ENCODE measurements around the gene APLF. TPM values are rescaled to one million over a fixed set of nuclear protein-coding genes. Genes with fewer than 3 reads are reported as not detected.
"Not testable (repeated sequence)": the region's sequence is repeated elsewhere in the genome, so short reads cannot be mapped to it uniquely, and the experiment has no call there.

APLF gene
- total and polyA plus RNA-seq, 4 donors, result 0.18 to 3.8 (median 1.0) TPM

DNA sequence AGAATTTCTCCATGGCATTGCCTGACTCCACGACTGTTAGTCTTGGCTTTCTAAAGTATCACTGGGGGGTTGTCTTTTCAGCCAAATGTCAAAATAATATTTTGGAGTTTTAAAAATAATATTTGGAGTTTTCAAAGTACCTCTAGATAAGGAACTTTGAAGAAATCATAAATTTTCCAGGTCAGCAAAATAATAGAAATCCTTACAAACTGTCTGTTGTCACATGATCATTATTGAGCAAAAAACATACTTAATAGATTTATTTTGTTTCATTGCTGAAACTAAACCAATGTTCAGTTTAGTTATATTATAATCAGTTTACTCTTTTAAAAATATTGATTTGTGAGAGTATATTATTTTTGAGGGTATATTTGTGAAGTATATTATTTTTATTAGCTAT lies 85.7 kb downstream of the APLF start:
- Histone ChIP-seq H3K4me1 (ENCODE audit: control insufficient read depth in 4 of 4, insufficient read depth in 4 of 4, low read length in 3 of 4) (no peaks in the 10 kb centered on the region), H3K36me3 (ENCODE audit: control insufficient read depth in 4 of 4, insufficient read depth in 3 of 4, low read depth in 1 of 4, low read length in 3 of 4) (no peaks in the 10 kb centered on the region), H3K4me3 (ENCODE audit: low read depth in 1 of 3, low read length in 3 of 3) (no peak overlapping the region), H3K9me3 (ENCODE audit: control insufficient read depth in 4 of 4, low read length in 3 of 4) (no peaks in the 10 kb centered on the region), H3K27ac (ENCODE audit: low read depth in 1 of 2, low read length in 2 of 2) (no peak overlapping the region), H3K9ac (ENCODE audit: low read depth in 1 of 2, low read length in 2 of 2) (no peak overlapping the region), H3K27me3 (ENCODE audit: control insufficient read depth in 4 of 4, insufficient read depth in 4 of 4, low read length in 3 of 4) (no peaks in the 10 kb centered on the region)
- DNase-seq (ENCODE audit: low spot score), result no peak
- TF ChIP-seq SP1 (IDR thresholded peaks at IDR 0.05) (no peak), RAD21 (IDR thresholded peaks at IDR 0.05) (no peak), RXRA (IDR thresholded peaks at IDR 0.05) (no peak), FOXA2 (IDR thresholded peaks at IDR 0.05) (no peak), JUND (IDR thresholded peaks at IDR 0.05) (no peak), NR2F2 (IDR thresholded peaks at IDR 0.05) (no peak), EGR1 (IDR thresholded peaks at IDR 0.05; ENCODE audit: low read depth in 2 of 2) (no peak)
- TF ChIP-seq, protein P1, sequence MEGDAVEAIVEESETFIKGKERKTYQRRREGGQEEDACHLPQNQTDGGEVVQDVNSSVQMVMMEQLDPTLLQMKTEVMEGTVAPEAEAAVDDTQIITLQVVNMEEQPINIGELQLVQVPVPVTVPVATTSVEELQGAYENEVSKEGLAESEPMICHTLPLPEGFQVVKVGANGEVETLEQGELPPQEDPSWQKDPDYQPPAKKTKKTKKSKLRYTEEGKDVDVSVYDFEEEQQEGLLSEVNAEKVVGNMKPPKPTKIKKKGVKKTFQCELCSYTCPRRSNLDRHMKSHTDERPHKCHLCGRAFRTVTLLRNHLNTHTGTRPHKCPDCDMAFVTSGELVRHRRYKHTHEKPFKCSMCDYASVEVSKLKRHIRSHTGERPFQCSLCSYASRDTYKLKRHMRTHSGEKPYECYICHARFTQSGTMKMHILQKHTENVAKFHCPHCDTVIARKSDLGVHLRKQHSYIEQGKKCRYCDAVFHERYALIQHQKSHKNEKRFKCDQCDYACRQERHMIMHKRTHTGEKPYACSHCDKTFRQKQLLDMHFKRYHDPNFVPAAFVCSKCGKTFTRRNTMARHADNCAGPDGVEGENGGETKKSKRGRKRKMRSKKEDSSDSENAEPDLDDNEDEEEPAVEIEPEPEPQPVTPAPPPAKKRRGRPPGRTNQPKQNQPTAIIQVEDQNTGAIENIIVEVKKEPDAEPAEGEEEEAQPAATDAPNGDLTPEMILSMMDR (IDR thresholded peaks at IDR 0.05; ENCODE audit: low read depth, low read length, missing input control), result no peak
- TF ChIP-seq, protein P2, sequence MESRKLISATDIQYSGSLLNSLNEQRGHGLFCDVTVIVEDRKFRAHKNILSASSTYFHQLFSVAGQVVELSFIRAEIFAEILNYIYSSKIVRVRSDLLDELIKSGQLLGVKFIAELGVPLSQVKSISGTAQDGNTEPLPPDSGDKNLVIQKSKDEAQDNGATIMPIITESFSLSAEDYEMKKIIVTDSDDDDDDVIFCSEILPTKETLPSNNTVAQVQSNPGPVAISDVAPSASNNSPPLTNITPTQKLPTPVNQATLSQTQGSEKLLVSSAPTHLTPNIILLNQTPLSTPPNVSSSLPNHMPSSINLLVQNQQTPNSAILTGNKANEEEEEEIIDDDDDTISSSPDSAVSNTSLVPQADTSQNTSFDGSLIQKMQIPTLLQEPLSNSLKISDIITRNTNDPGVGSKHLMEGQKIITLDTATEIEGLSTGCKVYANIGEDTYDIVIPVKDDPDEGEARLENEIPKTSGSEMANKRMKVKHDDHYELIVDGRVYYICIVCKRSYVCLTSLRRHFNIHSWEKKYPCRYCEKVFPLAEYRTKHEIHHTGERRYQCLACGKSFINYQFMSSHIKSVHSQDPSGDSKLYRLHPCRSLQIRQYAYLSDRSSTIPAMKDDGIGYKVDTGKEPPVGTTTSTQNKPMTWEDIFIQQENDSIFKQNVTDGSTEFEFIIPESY (IDR thresholded peaks at IDR 0.05), result no peak
- TF ChIP-seq, protein P3, sequence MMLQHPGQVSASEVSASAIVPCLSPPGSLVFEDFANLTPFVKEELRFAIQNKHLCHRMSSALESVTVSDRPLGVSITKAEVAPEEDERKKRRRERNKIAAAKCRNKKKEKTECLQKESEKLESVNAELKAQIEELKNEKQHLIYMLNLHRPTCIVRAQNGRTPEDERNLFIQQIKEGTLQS (IDR thresholded peaks at IDR 0.05), result no peak
- TF ChIP-seq, protein P4, sequence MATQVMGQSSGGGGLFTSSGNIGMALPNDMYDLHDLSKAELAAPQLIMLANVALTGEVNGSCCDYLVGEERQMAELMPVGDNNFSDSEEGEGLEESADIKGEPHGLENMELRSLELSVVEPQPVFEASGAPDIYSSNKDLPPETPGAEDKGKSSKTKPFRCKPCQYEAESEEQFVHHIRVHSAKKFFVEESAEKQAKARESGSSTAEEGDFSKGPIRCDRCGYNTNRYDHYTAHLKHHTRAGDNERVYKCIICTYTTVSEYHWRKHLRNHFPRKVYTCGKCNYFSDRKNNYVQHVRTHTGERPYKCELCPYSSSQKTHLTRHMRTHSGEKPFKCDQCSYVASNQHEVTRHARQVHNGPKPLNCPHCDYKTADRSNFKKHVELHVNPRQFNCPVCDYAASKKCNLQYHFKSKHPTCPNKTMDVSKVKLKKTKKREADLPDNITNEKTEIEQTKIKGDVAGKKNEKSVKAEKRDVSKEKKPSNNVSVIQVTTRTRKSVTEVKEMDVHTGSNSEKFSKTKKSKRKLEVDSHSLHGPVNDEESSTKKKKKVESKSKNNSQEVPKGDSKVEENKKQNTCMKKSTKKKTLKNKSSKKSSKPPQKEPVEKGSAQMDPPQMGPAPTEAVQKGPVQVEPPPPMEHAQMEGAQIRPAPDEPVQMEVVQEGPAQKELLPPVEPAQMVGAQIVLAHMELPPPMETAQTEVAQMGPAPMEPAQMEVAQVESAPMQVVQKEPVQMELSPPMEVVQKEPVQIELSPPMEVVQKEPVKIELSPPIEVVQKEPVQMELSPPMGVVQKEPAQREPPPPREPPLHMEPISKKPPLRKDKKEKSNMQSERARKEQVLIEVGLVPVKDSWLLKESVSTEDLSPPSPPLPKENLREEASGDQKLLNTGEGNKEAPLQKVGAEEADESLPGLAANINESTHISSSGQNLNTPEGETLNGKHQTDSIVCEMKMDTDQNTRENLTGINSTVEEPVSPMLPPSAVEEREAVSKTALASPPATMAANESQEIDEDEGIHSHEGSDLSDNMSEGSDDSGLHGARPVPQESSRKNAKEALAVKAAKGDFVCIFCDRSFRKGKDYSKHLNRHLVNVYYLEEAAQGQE (IDR thresholded peaks at IDR 0.05), result no peak
- WGBS, result 96% methylated on average over 1 of the region's 1 CpG

DNA sequence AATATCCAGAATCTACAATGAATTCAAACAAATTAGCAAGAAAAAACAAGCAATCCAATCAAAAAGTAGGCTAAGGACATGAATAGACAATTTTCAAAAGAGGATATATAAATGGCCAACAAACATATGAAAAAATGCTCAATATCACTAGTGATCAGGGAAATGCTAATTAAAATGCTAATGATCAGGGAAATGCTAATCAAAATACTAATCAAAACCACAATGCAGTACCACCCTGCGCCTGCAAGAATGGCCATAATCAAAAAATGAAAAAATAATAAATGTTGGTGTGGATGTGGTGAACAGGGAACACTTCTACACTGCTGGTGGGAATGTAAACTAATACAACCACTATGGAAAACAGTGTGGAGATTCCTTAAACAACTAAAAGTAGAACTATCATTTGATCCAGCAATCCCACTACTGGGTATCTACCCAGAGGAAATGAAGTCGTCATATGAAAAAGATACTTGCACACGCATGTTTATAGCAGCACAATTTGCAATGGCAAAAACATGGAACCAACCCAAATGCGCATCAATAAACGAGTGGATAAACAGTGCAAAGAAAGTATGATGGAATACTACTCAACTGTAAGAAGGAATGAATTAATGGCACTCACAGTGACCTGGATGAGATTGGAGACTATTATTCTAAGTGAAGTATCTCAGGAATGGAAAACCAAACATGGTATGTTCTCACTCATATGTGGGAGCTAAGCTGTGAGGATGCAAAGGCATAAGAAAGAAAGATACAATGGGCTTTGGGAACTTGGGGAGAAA lies 88.2 kb downstream of the APLF start:
- not testable (repeated sequence) for DNase-seq (ENCODE audit: low spot score)

More for the DNA sequence above, 88.2 kb downstream of the APLF start:
- not testable (repeated sequence) for H3K27me3 ChIP-seq (ENCODE audit: control insufficient read depth in 4 of 4, insufficient read depth in 4 of 4, low read length in 3 of 4); H3K9me3 ChIP-seq (ENCODE audit: control insufficient read depth in 4 of 4, low read length in 3 of 4); H3K9ac ChIP-seq (ENCODE audit: low read depth in 1 of 2, low read length in 2 of 2); H3K4me3 ChIP-seq (ENCODE audit: low read depth in 1 of 3, low read length in 3 of 3); H3K4me1 ChIP-seq (ENCODE audit: control insufficient read depth in 4 of 4, insufficient read depth in 4 of 4, low read length in 3 of 4); H3K27ac ChIP-seq (ENCODE audit: low read depth in 1 of 2, low read length in 2 of 2); H3K36me3 ChIP-seq (ENCODE audit: control insufficient read depth in 4 of 4, insufficient read depth in 3 of 4, low read depth in 1 of 4, low read length in 3 of 4)
- 95% methylated on average over 5 of the region's 5 CpGs for WGBS

Data from liver (tissue), 9 donors.